A673 (cell line): ENCODE data around the gene NPFFR2. TPM values are rescaled to one million over a fixed set of nuclear protein-coding genes. Genes with fewer than 3 reads are reported as not detected.
"Not testable (repeated sequence)": the region's sequence is repeated elsewhere in the genome, so short reads cannot be mapped to it uniquely, and the experiment has no call there.

ENCODE experiments used
- BruUV-seq: library from RNA; stranded (reverse); fragments of 400-500 nt; replicated peaks from 2 replicates; lab custom pipeline; 2021; lab: Mats Ljungman, UMichigan
- CTCF ChIA-PET: fragments of 300-600 bp; sonication (Branson Sonifier 250); formaldehyde crosslinking; loops from one replicate; lab custom pipeline; 2022; ENCODE audit warnings: antibody characterized with exemption; lab: Charles Lee
- POLR2A ChIA-PET: fragments of 300-600 bp; sonication (Branson Sonifier 250); formaldehyde crosslinking; loops from one replicate; lab custom pipeline; 2022; ENCODE audit warnings: antibody characterized with exemption; ENCODE audit not compliant: low non-redundant PET; lab: Charles Lee
- DNase-seq: peaks from one replicate; pipeline ENCODE4 v3.0.0-alpha.2; 2015; ENCODE audit warnings: low spot score
- H3K27ac ChIP-seq: fragments of 200-600 bp; sonication (generic); 2 replicates; pipeline ENCODE4 v1.5.1; 2016; ENCODE audit warnings: mixed run types, low read depth, mild to moderate bottlenecking, mixed read lengths, antibody characterized with exemption, low read length; ENCODE audit not compliant: poor library complexity, severe bottlenecking
- H3K27me3 ChIP-seq: fragments of 200-600 bp; sonication (generic); replicated peaks from 2 replicates; pipeline ENCODE4 v1.6.1; 2017; ENCODE audit warnings: mixed run types, low read depth, mild to moderate bottlenecking, mixed read lengths, antibody characterized with exemption, low read length; ENCODE audit not compliant: insufficient read depth, poor library complexity
- H3K36me3 ChIP-seq: fragments of 200-600 bp; sonication (generic); 2 replicates; pipeline ENCODE4 v1.6.1; 2016; ENCODE audit warnings: mixed run types, mild to moderate bottlenecking, mixed read lengths, antibody characterized with exemption, low read length; ENCODE audit not compliant: insufficient read depth, poor library complexity, severe bottlenecking
- H3K4me1 ChIP-seq: fragments of 200-600 bp; sonication (generic); 2 replicates; pipeline ENCODE4 v1.6.1; 2017; ENCODE audit warnings: mixed run types, mild to moderate bottlenecking, mixed read lengths, antibody characterized with exemption, low read length; ENCODE audit not compliant: insufficient read depth, poor library complexity, severe bottlenecking
- H3K4me3 ChIP-seq: fragments of 200-600 bp; sonication (generic); 2 replicates; pipeline ENCODE4 v1.5.1; 2016; ENCODE audit warnings: low read depth, mixed run types, mild to moderate bottlenecking, mixed read lengths, low read length; ENCODE audit not compliant: poor library complexity, severe bottlenecking
- H3K9me3 ChIP-seq: fragments of 200-600 bp; sonication (generic); 2 replicates; pipeline ENCODE4 v1.6.1; 2016; ENCODE audit warnings: mixed run types, low read depth, mild to moderate bottlenecking, mixed read lengths, antibody characterized with exemption, low read length; ENCODE audit not compliant: poor library complexity, severe bottlenecking
- EZH2 ChIP-seq: fragments of 200-600 bp; sonication (generic); IDR thresholded peaks from 2 replicates; pipeline ENCODE4 v1.6.1; 2017; ENCODE audit warnings: borderline replicate concordance, low read depth, mild to moderate bottlenecking, mixed read lengths, antibody characterized with exemption, low read length; ENCODE audit not compliant: poor library complexity, severe bottlenecking
- intact Hi-C: fragments of 100-400 bp; cut with micrococcal nuclease; formaldehyde crosslinking; loops from one replicate; pipeline ENCODE4 v1.10.0; 2022; ENCODE audit not compliant: unreplicated experiment
- total RNA-seq: library from RNA; stranded (reverse); gene quantifications from 2 replicates; pipeline ENCODE4 v1.2.3, GENCODE V29; 2021
- TF ChIP-seq, protein P1 (sequence below): fragments of 300-800, 200-600 bp; sonication (generic); conservative IDR thresholded peaks from 2 replicates; pipeline ENCODE4 v1.5.1; 2017; ENCODE audit warnings: low read depth, mild to moderate bottlenecking, antibody characterized with exemption, low read length, moderate library complexity, mixed read lengths

Gene NPFFR2
- total RNA-seq, 1 experiment from 2014 or later = not detected

DNA sequence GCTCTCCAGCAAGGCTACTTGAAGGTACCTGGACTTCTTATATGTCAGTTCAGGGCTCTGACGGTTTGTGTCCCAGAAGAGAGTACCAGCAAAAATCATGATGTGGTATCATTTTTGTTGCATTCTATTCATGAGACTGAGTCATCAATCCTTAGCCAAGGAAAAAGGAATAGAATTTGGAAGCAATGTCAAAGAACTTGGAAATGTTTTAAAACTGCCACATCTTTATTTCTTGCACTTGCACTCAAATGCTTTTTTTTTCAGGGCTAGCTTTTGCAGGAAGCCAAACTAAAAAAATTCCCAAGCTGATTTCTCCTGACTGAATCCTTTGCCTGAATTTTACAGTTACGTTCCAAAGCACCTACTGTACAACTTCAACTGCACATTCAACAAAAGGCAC is 112.4 kb downstream of the NPFFR2 start:
- H3K27ac ChIP-seq = no peak overlapping the region
- intact Hi-C loops = no loop called here
- no peaks in the 10 kb centered on the region for H3K36me3 ChIP-seq
- no peaks in the 10 kb centered on the region for H3K9me3 ChIP-seq
- DNase-seq = no peak
- BruUV-seq = no TSS peak
- POLR2A ChIA-PET = no interaction called here
- no peaks in the 10 kb centered on the region for H3K27me3 ChIP-seq
- no peak overlapping the region for H3K4me3 ChIP-seq
- CTCF ChIA-PET = no interaction called here
- no peak for TF ChIP-seq EZH2
- TF ChIP-seq, protein P1, sequence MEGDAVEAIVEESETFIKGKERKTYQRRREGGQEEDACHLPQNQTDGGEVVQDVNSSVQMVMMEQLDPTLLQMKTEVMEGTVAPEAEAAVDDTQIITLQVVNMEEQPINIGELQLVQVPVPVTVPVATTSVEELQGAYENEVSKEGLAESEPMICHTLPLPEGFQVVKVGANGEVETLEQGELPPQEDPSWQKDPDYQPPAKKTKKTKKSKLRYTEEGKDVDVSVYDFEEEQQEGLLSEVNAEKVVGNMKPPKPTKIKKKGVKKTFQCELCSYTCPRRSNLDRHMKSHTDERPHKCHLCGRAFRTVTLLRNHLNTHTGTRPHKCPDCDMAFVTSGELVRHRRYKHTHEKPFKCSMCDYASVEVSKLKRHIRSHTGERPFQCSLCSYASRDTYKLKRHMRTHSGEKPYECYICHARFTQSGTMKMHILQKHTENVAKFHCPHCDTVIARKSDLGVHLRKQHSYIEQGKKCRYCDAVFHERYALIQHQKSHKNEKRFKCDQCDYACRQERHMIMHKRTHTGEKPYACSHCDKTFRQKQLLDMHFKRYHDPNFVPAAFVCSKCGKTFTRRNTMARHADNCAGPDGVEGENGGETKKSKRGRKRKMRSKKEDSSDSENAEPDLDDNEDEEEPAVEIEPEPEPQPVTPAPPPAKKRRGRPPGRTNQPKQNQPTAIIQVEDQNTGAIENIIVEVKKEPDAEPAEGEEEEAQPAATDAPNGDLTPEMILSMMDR = no peak
- no peaks in the 10 kb centered on the region for H3K4me1 ChIP-seq

DNA sequence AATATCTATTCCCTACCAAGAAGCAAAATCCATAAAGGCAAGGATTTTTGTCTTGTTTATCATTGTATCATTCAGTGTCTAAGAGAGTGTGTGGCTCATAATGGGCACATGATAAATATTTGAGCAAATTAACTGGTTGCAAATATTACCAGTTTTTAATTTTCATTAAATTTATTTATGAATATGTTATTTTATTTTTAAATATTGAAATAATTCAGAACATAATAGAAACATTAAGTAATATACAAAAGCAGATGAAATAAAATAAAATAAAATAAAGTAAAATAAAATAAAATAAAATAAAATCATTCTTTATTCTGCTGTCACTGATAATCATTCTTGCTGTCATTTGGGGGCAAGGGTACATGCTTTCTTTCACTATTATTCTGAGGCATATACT is 120.9 kb downstream of the NPFFR2 start:
- TF ChIP-seq, protein P1 = no peak
- no peak for TF ChIP-seq EZH2
- POLR2A ChIA-PET = no interaction called here
- H3K27ac ChIP-seq = no peak overlapping the region
- no peak for DNase-seq
- H3K9me3 ChIP-seq = no peaks in the 10 kb centered on the region
- intact Hi-C loops = no loop called here
- no TSS peak for BruUV-seq
- H3K4me3 ChIP-seq = no peak overlapping the region
- H3K27me3 ChIP-seq = no peaks in the 10 kb centered on the region
- H3K4me1 ChIP-seq = no peaks in the 10 kb centered on the region
- H3K36me3 ChIP-seq = no peaks in the 10 kb centered on the region
- CTCF ChIA-PET = no interaction called here

DNA sequence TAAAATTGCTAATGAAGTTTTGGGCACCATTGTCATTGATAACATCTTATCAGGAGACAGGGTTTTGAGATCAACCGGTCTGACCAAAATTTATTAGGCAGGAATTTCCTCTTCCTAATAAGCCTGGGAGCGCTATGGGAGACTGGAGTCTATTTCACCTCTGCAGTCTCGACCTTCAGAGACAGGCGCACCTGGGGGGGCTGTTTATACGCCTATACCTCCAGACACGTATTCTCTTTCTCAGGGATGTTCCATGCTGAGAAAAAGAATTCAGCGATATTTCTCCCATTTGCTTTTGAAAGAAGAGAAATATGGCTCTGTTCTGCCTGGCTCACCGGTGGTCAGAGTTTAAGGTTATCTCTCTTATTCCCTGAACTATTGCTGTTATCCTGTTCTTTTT is 121.8 kb downstream of the NPFFR2 start:
- H3K4me1 ChIP-seq, BruUV-seq: not testable (repeated sequence)

DNA sequence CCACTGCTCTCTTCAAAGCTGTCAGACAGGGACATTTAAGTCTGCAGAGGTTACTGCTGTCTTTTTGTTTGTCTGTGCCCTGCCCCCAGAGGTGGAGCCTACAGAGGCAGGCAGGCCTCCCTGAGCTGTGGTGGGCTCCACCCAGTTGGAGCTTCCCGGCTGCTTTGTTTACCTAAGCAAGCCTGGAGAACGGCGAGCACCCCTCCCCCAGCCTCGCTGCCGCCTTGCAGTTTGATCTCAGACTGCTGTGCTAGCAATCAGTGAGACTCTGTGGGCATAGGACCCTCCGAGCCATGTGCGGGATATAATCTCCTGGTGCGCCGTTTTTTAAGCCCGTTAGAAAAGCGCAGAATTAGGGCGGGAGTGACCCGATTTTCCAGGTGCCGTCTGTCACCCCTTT is 137.5 kb downstream of the NPFFR2 start:
- CTCF ChIA-PET, BruUV-seq, H3K9me3 ChIP-seq, POLR2A ChIA-PET, H3K4me3 ChIP-seq, DNase-seq, H3K36me3 ChIP-seq, H3K27ac ChIP-seq, H3K4me1 ChIP-seq, intact Hi-C loops, H3K27me3 ChIP-seq: not testable (repeated sequence)

More for the DNA sequence above, 121.8 kb downstream of the NPFFR2 start:
- H3K27me3 ChIP-seq, H3K4me3 ChIP-seq, H3K36me3 ChIP-seq, POLR2A ChIA-PET, intact Hi-C loops, H3K27ac ChIP-seq, CTCF ChIA-PET, DNase-seq, H3K9me3 ChIP-seq: not testable (repeated sequence)
